GM18505 (cell line): Measurements from ENCODE around the gene PPP1R13B.

Source experiments
- ATAC-seq: cut with Tn5 transposase; IDR thresholded peaks from one replicate; pipeline ENCODE4 v1.9.1; 2021; ENCODE audit not compliant: unreplicated experiment
- POLR2A ChIP-seq: IDR thresholded peaks from 4 replicates; pipeline ENCODE4 v1.6.1; 2011; ENCODE audit warnings: borderline replicate concordance; ENCODE audit not compliant: insufficient read depth, insufficient read length; ENCODE audit errors: extremely low read depth

PPP1R13B gene

DNA sequence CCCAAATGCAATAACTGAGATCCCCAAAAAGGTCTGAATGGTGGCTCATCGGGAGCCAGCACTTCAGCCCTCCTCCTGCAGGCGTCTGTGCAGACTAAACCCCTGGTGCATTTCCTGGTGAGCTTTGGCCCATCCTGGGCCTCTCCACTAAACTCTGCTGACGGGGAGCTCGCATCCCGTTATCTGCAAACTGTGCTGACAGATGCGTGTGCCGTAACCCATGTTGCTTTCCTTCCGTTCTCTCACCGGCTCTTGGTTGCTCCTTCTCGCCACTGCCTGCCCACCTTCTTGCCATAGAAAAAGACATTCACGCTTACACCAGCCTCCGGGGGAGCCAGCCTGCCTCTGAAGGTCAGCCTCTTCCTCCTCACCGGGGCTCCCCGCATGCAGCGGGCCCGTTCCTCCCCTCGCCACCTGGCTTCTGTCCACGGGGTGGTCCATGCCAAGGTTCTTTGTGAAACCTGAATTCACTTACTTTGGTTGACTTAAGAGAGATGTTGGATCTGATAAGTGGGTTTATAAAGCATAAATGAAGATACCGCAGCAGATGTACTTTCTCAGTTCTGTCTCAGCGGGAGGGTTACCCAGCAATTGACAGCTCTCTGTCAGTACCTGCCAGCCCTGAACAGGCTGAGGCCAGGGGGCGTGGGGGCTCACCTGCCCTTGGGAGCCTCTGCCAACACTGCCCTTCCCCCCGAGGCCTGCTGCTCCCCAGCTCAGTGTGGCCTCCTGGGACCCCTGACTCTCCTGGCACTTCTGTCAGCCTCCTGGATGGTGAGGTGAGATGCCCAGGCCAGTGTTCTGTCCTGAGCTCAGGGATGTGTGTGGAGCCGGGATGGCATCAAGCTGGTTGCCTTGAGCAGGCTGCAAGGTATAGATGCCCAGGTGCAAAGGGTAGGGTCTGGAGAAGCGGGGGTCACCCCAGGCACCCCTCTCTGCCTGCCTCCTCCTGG is 117.6 kb downstream of the PPP1R13B start:
- ATAC-seq, result no peak
- no peak for TF ChIP-seq POLR2A

- TF ChIP-seq POLR2A, result no peak
Observed at GRCh38 chr14:103728721-103729120, 118.7 kb downstream of the PPP1R13B start.

GRCh38 chr14:103728141-103728540 is 119.2 kb downstream of the PPP1R13B start:
- no peak for TF ChIP-seq POLR2A
- ATAC-seq, result no peak

More at GRCh38 chr14:103728721-103729120, 118.7 kb downstream of the PPP1R13B start:
- no peak for ATAC-seq

DNA sequence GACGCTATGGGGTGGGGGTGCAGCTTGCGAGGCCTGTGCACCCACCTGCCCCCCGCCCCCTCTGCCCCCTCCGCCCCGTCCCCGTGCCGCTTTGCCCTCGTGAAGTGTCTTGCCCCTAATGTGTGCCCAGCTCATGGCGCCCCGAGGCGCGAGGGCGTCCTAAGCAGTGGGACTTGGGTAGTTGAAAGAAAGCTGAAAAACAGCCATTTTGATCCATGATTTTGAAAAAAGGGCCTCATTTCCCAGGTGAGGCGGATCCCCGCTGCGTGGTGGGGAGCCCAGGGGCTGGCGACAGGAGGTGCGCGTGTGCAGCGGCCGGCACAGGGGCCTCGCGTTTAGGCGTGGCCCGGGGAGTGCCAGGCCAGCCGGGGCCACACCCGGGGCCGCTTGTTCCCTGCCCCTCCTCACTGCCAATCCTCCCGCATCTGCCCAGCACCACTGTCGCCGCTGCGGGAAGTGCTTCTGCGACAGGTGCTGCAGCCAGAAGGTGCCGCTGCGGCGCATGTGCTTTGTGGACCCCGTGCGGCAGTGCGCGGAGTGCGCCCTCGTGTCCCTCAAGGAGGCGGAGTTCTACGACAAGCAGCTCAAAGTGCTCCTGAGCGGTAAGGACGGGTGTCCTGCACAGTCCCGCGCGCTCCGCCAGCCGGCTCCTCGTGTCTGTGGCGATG is 119.9 kb downstream of the PPP1R13B start:
- no peak for ATAC-seq

DNA sequence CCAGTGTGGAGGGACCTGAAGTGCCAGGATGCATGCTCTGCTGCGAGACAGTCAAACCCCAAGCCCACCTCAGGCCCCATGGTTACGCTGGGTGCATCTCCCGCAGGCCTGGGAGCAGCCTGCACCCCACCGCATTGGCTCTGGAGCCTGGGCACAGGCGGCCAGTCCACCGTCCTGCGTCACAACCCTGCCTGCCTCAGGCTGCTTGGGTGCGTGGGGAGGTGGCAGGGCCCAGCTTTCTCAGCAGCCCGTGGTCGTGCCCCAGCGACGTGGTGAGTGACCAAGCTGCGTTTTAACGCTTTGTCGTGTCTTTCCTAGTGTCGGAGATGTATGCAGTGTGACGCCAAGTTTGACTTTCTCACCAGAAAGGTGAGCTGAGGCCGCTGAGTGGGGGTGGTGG is 120.9 kb downstream of the PPP1R13B start:
- TF ChIP-seq POLR2A, result no peak
- no peak for ATAC-seq

More for the DNA sequence above, 119.9 kb downstream of the PPP1R13B start:
- no peak for TF ChIP-seq POLR2A

DNA sequence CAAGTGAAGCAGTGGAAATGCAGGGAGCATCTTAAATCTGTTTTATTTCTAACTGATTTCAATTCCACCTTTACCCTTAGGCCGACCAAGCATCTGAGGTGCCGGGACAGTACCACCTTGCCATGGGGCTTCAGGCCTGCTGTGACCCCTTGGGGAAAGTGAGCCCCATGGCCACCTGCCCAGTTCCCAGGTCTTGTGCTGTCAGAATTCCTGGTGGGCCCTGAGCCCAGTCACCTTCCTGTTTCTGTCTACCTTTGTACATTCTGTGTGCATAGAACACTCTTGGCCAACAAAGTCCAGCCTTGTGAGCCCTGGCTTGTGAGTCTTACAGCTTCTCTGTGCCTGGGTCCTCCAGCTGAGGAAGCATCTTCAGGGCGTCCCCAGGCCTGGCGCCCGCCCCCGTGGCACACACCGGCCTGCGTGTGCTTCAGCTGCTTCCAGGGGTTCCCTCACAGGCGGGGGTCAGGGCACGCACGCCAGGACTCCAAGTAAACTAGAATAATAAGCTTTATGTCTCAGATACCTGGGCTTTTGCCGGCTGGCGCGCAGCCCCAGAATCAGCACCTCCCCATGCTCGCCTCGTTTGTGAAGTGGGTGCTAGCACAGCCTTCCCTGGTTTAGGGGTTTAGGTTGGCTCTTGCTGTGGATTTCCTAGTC is 121.5 kb downstream of the PPP1R13B start:
- no peak for ATAC-seq
- TF ChIP-seq POLR2A, result no peak

GRCh38 chr14:103725001-103725682 is 122.2 kb downstream of the PPP1R13B start:
- ATAC-seq, result no peak

DNA sequence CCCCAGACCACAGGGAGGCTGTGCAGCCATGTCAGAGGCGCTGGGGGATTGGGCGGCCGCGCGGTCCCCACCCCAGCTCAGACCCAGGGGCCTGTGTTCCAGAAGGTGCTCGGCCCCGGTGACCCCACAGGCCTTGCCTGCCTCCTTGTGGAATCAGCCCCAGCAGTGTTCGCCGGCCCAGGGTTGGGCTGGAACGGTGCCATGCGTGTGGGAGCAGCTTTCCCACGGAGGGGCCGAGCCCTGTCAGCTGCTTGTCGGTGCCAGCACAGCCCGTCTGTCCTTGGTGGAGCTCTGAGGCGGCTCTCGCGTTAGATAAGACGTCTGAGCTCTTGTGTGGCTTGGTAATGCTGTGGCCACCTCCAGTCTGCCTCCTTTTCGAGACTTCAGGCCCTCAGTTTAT is 123.3 kb downstream of the PPP1R13B start:
- ATAC-seq, result no peak
- TF ChIP-seq POLR2A, result no peak

More at GRCh38 chr14:103725001-103725682, 122.2 kb downstream of the PPP1R13B start:
- TF ChIP-seq POLR2A, result no peak

DNA sequence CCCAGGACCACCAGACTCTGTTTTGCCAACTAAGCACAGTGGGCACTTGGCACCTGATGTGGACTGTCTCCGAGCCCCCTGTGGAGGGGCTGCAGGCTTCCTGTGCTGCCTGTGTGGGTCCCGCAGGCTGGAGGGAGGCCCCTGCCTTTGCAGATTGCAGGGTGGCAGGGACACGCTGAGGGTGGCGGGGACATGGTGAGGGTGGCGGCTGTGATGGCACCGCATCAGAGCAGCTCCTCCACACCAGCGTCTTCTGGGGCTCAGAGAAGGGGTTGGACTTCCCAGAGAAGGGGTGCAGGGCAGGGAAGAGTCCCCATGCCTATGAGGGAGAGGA is 123.7 kb downstream of the PPP1R13B start:
- no peak for ATAC-seq
- no peak for TF ChIP-seq POLR2A

DNA sequence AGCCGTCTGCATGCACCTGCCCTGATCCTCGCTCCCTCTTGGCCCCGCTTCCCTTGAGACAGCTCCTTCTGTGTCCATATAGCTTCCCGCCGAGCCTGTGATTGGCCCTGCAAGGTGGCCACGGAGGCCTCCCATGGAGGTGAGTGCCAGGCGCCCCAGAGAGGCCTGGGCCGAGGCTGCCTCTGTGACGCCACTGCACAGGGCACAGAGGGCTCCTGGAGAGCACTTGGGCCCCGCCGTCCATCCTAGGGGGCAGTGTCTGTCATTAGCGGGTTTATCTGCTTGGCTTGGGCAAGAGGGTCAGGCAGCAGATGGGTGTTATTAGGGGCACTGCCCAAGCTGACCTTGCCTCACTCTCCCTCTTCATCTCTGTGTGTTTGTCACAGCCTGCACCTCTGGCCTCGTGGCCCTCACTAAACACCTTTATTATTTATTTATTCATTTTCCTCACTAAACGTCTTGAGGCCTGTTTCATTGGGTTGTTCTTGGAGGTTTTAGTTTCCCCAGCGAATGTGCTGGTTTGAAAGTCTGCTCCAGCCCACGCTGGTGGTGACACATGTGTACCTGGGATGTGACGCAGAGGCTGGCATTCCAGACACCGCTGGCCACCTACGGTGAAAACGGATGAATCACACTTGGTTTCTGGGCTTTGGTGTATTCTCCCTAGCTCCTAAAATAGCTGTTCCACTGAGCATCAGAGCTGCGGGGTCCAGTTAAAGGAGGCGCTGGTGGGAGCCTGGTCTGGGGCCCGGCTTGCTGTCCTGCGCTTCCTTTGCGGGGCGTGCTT is 125.8 kb downstream of the PPP1R13B start:
- no peak for TF ChIP-seq POLR2A
- ATAC-seq, result no peak

DNA sequence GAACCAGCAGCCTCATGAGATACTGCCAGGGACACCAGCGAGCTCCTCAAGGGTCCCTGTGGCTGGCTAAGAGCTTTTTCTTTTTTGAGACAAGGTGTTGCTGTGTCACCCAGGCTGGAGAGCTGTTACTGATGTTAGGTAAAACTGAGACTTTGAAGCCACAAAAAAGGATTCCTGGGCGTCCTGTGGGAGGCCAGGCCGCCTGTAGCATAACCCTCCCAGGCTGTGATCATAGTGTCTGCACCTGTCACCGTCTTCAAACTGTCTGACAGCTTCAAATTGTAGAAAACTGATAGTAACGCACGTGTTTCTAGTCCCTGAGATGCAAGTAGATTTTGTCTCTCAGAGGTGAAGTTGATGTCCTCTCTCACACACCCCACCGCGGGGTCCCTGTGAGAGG is 127.6 kb downstream of the PPP1R13B start:
- no peak for ATAC-seq
- no peak for TF ChIP-seq POLR2A

GRCh38 chr14:103718572-103718971 is 128.8 kb downstream of the PPP1R13B start:
- no peak for TF ChIP-seq POLR2A
- ATAC-seq, result no peak
